Prostate gland (tissue), 2 donors: ENCODE data around the gene ESRRB. TPM values are rescaled to one million over a fixed set of nuclear protein-coding genes. Genes with fewer than 3 reads are reported as not detected.

ENCODE experiments used
- DNase-seq: peaks from one replicate; pipeline ENCODE4 v3.0.0-alpha.2; 2019; ENCODE audit warnings: low spot score
- H3K27ac ChIP-seq, 2 donors: fragments of 200-600 bp; sonication (generic); 2 replicates each; pipeline ENCODE4 v1.5.1; 2017 to 2019
- H3K27me3 ChIP-seq: fragments of 200-600 bp; sonication (generic); replicated peaks from 2 replicates; pipeline ENCODE4 v1.5.1; 2019; ENCODE audit not compliant: insufficient read depth
- H3K36me3 ChIP-seq, 2 donors: fragments of 200-600 bp; sonication (generic); 1 replicate in 1 of 2; 2 replicates in 1 of 2; pipeline versions ENCODE4 v1.5.1 to v1.8.1; 2017 to 2019
- H3K4me1 ChIP-seq: fragments of 200-600 bp; sonication (generic); replicated peaks from 2 replicates; pipeline ENCODE4 v1.5.1; 2019
- H3K4me3 ChIP-seq, 2 donors: fragments of 200-600 bp; sonication (generic); 2 replicates each; pipeline ENCODE4 v1.5.1; 2017 to 2019
- H3K9me3 ChIP-seq: fragments of 200-600 bp; sonication (generic); 2 replicates; pipeline ENCODE4 v1.5.1; 2017
- POLR2A ChIP-seq: fragments of 450-650 bp; IDR thresholded peaks from one replicate; pipeline ENCODE4 v1.6.1; 2016; ENCODE audit warnings: antibody characterized with exemption, mild to moderate bottlenecking
- POLR2AphosphoS5 ChIP-seq: sonication (generic); formaldehyde crosslinking; IDR thresholded peaks from one replicate; pipeline ENCODE4 v1.6.1; 2017; ENCODE audit warnings: antibody characterized with exemption
- WGBS: methylation state at CpG from one replicate; pipeline ENCODE4 v1.1.5; 2018; 5-methylcytosine and 5-hydroxymethylcytosine counted together
- intact Hi-C: fragments of 100-400 bp; cut with DNase I; formaldehyde crosslinking; loops from one replicate; pipeline ENCODE4 v1.14.2; 2022
- total RNA-seq, 2 donors: library from RNA; depleted of rRNA; stranded (reverse); fragments of >200 nt; gene quantifications; one replicate each; pipeline ENCODE4 v1.1.0, GENCODE V29; 2016
- TF ChIP-seq, protein P1 (sequence below), 4 experiments: fragments of 200-600 bp in 2 of 4; fragments of 450-650 bp in 2 of 4; sonication (generic) in 2 of 4; IDR thresholded peaks; 1 replicate in 3 of 4; 2 replicates in 1 of 4; pipeline ENCODE4 v1.5.1; 2016 to 2019; ENCODE audit warnings: antibody characterized with exemption in 4 of 4, mild to moderate bottlenecking in 2 of 4, moderate library complexity in 2 of 4

The ESRRB gene
- total RNA-seq, 2 donors from 2014 or later, result 0.32 TPM; not detected in 1

DNA sequence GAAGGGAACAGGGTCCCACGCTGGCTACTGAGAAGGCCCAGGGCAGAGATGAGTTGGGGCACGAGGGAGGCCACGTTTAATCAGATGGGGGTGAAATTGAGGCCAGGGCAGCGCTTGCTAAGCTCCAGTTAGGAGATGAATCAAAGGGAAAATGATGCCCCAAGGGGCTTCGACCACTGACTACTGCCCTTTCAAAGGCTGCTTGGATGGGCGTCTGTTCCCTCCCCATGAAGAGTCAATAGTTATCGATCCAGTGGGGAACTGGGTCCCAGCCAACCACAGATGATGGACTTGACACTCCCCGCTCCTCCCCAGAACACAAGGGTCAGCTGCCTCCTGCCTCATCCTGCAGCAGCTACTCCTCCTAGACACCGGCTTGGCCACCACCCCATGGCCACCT is 55.6 kb downstream of the ESRRB start:
- intact Hi-C loops, result no loop called here
- H3K36me3 ChIP-seq, result no peaks in the 10 kb centered on the region
- DNase-seq, result no peak
- H3K27ac ChIP-seq, result no peak overlapping the region
- H3K9me3 ChIP-seq, result no peaks in the 10 kb centered on the region
- WGBS, result 82% methylated on average over 9 of the region's 9 CpGs
- TF ChIP-seq, protein P1, sequence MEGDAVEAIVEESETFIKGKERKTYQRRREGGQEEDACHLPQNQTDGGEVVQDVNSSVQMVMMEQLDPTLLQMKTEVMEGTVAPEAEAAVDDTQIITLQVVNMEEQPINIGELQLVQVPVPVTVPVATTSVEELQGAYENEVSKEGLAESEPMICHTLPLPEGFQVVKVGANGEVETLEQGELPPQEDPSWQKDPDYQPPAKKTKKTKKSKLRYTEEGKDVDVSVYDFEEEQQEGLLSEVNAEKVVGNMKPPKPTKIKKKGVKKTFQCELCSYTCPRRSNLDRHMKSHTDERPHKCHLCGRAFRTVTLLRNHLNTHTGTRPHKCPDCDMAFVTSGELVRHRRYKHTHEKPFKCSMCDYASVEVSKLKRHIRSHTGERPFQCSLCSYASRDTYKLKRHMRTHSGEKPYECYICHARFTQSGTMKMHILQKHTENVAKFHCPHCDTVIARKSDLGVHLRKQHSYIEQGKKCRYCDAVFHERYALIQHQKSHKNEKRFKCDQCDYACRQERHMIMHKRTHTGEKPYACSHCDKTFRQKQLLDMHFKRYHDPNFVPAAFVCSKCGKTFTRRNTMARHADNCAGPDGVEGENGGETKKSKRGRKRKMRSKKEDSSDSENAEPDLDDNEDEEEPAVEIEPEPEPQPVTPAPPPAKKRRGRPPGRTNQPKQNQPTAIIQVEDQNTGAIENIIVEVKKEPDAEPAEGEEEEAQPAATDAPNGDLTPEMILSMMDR (IDR thresholded peaks at IDR 0.05), result no peak
- TF ChIP-seq POLR2A, result no peak
- no peak for TF ChIP-seq POLR2AphosphoS5
- H3K27me3 ChIP-seq, result no peaks in the 10 kb centered on the region
- no peaks in the 10 kb centered on the region for H3K4me1 ChIP-seq
- no peak overlapping the region for H3K4me3 ChIP-seq

DNA sequence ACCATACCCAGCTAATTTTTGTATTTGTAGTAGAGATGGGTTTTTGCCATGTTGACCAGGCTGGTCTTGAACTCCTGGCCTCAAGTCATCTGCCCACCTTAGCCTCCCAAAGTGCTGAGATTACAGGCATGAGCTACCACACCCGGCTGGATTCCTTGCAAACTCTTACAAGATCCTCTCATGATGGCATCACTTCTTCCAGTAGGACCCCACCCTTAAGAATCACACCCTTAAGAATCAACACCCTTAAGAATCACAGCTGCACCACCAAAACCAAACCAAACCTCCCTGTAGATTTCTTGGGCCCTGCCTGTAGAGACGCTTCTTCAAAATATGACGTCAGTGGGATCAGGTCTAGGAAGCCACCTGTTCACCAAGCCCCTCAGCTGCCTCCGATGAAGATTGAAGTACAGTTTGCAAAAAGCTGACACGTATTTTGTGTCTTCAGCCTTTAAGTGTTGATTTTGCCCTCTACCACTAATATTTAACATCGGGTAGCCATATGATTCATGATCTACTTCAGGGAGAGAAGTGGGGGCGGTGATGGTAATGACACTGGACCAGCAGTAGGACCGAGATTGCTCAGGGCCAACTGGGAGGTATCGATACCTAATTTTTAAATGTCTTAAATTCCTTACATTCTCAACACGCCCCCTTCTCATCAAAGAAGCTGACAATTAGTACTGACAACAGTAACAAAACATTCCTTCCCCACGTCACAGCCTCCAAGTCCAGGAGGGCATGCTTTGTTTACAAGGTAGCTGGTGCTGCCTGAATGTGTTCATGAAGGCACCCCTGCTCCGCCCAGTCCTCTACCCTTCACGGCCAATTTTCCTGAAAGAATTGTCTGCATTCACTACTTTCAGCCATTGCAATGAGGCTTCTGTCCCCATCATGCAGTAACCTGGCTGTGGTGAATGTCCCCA is 57.2 kb downstream of the ESRRB start:
- H3K27me3 ChIP-seq, result no peaks in the 10 kb centered on the region
- no peaks in the 10 kb centered on the region for H3K4me1 ChIP-seq
- no peaks in the 10 kb centered on the region for H3K36me3 ChIP-seq
- no peak overlapping the region for H3K4me3 ChIP-seq
- H3K27ac ChIP-seq, result no peak overlapping the region
- no peaks in the 10 kb centered on the region for H3K9me3 ChIP-seq
- intact Hi-C loops, result no loop called here
- no peak for TF ChIP-seq POLR2A
- TF ChIP-seq, protein P1 (IDR thresholded peaks at IDR 0.05), result no peak
- TF ChIP-seq POLR2AphosphoS5, result no peak
- DNase-seq, result no peak
- WGBS, result 78% methylated on average over 13 of the region's 13 CpGs

GRCh38 chr14:76434220-76434619 is 58.3 kb downstream of the ESRRB start:
- no peaks in the 10 kb centered on the region for H3K27me3 ChIP-seq
- no peak for DNase-seq
- no peak overlapping the region for H3K27ac ChIP-seq
- no peaks in the 10 kb centered on the region for H3K36me3 ChIP-seq
- no peak overlapping the region for H3K4me3 ChIP-seq
- TF ChIP-seq, protein P1 (IDR thresholded peaks at IDR 0.05), result no peak
- TF ChIP-seq POLR2A (no peak), POLR2AphosphoS5 (no peak)
- WGBS, result 62% methylated on average over 9 of the region's 9 CpGs
- no peaks in the 10 kb centered on the region for H3K4me1 ChIP-seq
- H3K9me3 ChIP-seq, result no peaks in the 10 kb centered on the region
- intact Hi-C loops, result no loop called here

DNA sequence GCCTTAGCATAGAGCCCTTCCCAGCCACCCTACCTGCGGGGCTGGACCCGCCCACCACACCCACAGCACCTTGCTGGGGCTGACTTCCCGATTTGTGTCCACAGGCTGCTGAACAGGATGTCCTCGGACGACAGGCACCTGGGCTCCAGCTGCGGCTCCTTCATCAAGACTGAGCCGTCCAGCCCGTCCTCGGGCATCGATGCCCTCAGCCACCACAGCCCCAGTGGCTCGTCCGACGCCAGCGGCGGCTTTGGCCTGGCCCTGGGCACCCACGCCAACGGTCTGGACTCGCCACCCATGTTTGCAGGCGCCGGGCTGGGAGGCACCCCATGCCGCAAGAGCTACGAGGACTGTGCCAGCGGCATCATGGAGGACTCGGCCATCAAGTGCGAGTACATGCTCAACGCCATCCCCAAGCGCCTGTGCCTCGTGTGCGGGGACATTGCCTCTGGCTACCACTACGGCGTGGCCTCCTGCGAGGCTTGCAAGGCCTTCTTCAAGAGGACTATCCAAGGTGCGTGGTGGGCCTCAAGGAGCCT is 63.4 kb downstream of the ESRRB start:
- no peaks in the 10 kb centered on the region for H3K27me3 ChIP-seq
- WGBS, result 96% methylated on average over 33 of the region's 33 CpGs
- no peak for DNase-seq
- H3K27ac ChIP-seq, result no peak overlapping the region
- H3K9me3 ChIP-seq, result no peaks in the 10 kb centered on the region
- no peaks in the 10 kb centered on the region for H3K4me1 ChIP-seq
- H3K36me3 ChIP-seq, result no peaks in the 10 kb centered on the region
- intact Hi-C loops, result no loop called here
- TF ChIP-seq, protein P1 (IDR thresholded peaks at IDR 0.05), result no peak
- TF ChIP-seq POLR2A (no peak), POLR2AphosphoS5 (no peak)
- no peak overlapping the region for H3K4me3 ChIP-seq
